ENCODE measurements around the gene ALKBH8.
A peak's percentile ranks its signal among the peaks of the same experiment; 100 is the strongest.

The ALKBH8 gene

GRCh38 chr11:107590460-107591377, 25.2 kb upstream of the ALKBH8 start, which contains the start of gene ELMOD1 (continued):
- TF ChIP-seq MYNN (tag by site-specific recombination; IDR thresholded peaks at IDR 0.05; ENCODE audit: borderline replicate concordance) (no peak), ZFHX2 (tag by site-specific recombination; conservative IDR thresholded peaks at IDR 0.05) (peak; percentile 70), ZNF416 (tag by site-specific recombination; IDR thresholded peaks at IDR 0.05) (no peak), PBX3 (CRISPR knock-in tag; IDR thresholded peaks at IDR 0.05) (peak; percentile 83; the same call in 1 of the 2 replicates), SP2 (tag by site-specific recombination; IDR thresholded peaks at IDR 0.05) (peak; percentile 45), ZNF623 (tag by site-specific recombination; IDR thresholded peaks at IDR 0.05) (no peak), ZNF561 (tag by site-specific recombination; IDR thresholded peaks at IDR 0.05; ENCODE audit: borderline replicate concordance) (no peak), ZNF76 (tag by site-specific recombination; IDR thresholded peaks at IDR 0.05; ENCODE audit: borderline replicate concordance, low read depth) (0 out of 2 replicates have a peak, but pooled peaks have one; percentile 27), ZNF707 (tag by site-specific recombination; IDR thresholded peaks at IDR 0.05) (no peak), ZNF335 (tag by site-specific recombination; conservative IDR thresholded peaks at IDR 0.05) (peak; percentile 74), ZNF701 (tag by site-specific recombination; IDR thresholded peaks at IDR 0.05) (no peak), ZNF341 (tag by site-specific recombination; IDR thresholded peaks at IDR 0.05; ENCODE audit: low read depth) (no peak), CTCF (tag by site-specific recombination; IDR thresholded peaks at IDR 0.05) (0 out of 2 replicates have a peak, but pooled peaks have one; percentile 17), ZNF830 (tag by site-specific recombination; IDR thresholded peaks at IDR 0.05; ENCODE audit: low read depth) (no peak), PATZ1 (tag by site-specific recombination; IDR thresholded peaks at IDR 0.05) (peak; percentile 77), ZBTB17 (tag by site-specific recombination; IDR thresholded peaks at IDR 0.05) (no peak), REPIN1 (tag by site-specific recombination; IDR thresholded peaks at IDR 0.05; ENCODE audit: low read depth) (no peak), ZNF248 (tag by site-specific recombination; IDR thresholded peaks at IDR 0.05) (no peak), ZNF23 (tag by site-specific recombination; IDR thresholded peaks at IDR 0.05; ENCODE audit: borderline replicate concordance) (no peak), ZNF155 (tag by site-specific recombination; IDR thresholded peaks at IDR 0.05) (no peak), TRIM28 (IDR thresholded peaks at IDR 0.05; ENCODE audit: borderline replicate concordance, low read length) (no peak), SETDB1 (IDR thresholded peaks at IDR 0.05; ENCODE audit: insufficient read length, low read length) (no peak), KLF1 (tag by site-specific recombination; IDR thresholded peaks at IDR 0.05) (no peak), BCL11A (tag by site-specific recombination; IDR thresholded peaks at IDR 0.05; ENCODE audit: low read depth) (no peak), ZBTB10 (tag by site-specific recombination; IDR thresholded peaks at IDR 0.05) (no peak), ZNF223 (tag by site-specific recombination; IDR thresholded peaks at IDR 0.05) (no peak), GLIS1 (tag by site-specific recombination; IDR thresholded peaks at IDR 0.05) (peak; percentile 60), PRDM10 (tag by site-specific recombination; IDR thresholded peaks at IDR 0.05) (peak; percentile 85), SCRT1 (tag by site-specific recombination; IDR thresholded peaks at IDR 0.05; ENCODE audit: borderline replicate concordance) (no peak)

Data from HEK293 (cell line).